Erythroblast (primary cell): ENCODE data around the gene DHX58.

Experiments used
- GATA1 ChIP-seq: IDR thresholded peaks from 2 replicates; pipeline ENCODE4 v1.6.1; 2011; ENCODE audit warnings: low read depth, mild to moderate bottlenecking, control low read depth, low read length, moderate library complexity
- POLR2A ChIP-seq: IDR thresholded peaks from 2 replicates; pipeline ENCODE4 v1.6.1; 2011; ENCODE audit warnings: mild to moderate bottlenecking, low read length

- TF ChIP-seq POLR2A (no peak), GATA1 (no peak)
Observed at GRCh38 chr17:42135664-42136653, 23.4 kb upstream of the DHX58 start.
